SK-N-MC (cell line): ENCODE measurements around the gene OSBP.

Experiments used
- EZH2 ChIP-seq: fragments of 200-600 bp; sonication (generic); IDR thresholded peaks from one replicate; pipeline ENCODE4 v1.6.1; 2017; ENCODE audit warnings: antibody characterized with exemption
- POLR2AphosphoS5 ChIP-seq: IDR thresholded peaks from 2 replicates; pipeline ENCODE4 v1.6.1; 2012; ENCODE audit warnings: mild to moderate bottlenecking, low read depth, low read length, borderline replicate concordance

- peak; percentile 35; the same call in 1 of the 2 replicates for TF ChIP-seq POLR2AphosphoS5
- no peak for TF ChIP-seq EZH2
Measured at GRCh38 chr11:59550368-59550841, 65.2 kb downstream of the OSBP start.
